HG02840 (cell line): ENCODE data around the gene SFMBT2.
A peak's percentile ranks its signal among the peaks of the same experiment; 100 is the strongest.

Experiments used
- ATAC-seq: cut with Tn5 transposase; IDR thresholded peaks from one replicate; pipeline ENCODE4 v1.9.1; 2021; ENCODE audit warnings: mild to moderate bottlenecking, moderate library complexity, moderate number of reproducible peaks; ENCODE audit not compliant: unreplicated experiment, low FRiP score

The SFMBT2 gene

DNA sequence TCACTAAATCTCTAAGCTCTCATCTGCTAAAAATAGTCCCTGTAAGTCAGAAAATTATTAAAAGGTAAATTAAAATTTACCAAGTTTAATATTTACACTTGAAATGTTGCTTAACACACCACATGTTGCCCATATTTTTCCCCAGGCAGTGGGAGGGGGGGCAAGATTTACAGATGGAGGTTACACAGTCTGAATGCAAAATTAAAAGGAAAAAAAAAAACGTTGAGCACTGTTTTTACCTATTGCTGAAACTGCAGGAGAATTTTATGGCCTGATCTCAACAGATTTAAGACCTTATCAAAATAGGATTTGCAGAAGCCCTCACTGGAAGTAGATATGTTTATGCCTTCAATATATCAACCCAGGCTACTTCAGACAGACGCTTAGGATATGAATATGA, 133.4 kb downstream of the SFMBT2 start:
- ATAC-seq, result no peak

DNA sequence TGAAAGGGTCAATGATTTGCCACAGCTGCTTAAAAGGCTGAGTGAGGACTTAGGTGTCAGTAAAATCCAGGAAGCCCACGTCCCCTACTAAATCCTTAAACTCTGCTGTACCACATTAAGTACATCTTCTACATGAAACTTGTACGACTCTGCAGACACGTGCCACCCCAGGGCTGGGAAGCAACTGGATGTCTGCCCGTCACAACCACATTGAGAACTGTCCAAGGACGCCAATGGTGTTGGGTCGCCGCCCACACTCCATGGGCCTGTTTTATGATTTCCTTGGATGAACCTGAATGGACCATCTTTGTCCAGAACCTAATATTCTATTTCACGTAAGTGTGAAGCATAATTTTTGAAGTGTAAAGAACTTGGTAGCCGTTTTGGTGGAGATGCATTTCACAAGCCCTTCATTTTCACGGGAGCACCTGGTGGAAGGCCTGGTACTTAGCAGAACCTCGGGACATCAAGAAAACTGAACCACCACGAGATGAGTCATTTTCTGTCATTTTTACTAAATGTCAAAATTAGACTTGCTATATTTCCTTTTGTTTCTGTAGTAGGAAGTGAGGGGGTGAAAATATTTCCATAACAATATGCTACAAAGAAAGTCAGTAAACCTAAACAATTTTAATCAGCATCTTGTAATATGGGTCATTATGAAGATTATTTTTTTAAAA, 134.9 kb downstream of the SFMBT2 start:
- ATAC-seq, result no peak

- no peak for ATAC-seq
Observed at GRCh38 chr10:7274293-7274692, 136.5 kb downstream of the SFMBT2 start.

GRCh38 chr10:7272008-7272407, 138.8 kb downstream of the SFMBT2 start:
- ATAC-seq, result no peak

DNA sequence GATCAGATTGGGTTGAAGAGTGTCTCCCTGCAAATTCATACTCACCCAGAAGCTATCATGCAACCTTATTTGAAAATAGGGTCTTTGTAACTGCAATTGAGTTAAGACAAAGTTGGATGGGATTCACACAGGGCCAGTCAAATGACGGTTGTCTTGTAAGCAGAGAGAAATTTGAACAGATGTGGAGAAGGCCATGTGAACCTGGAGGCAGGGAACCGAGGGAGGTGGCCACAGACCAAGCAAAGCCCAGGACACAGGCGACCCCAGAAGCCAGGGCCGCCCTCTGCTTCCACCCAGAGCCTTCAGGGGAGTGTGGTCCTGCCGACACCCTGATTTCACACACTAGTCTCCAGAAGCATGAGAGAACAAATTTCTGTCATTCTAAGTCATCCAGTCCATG, 140.8 kb downstream of the SFMBT2 start:
- ATAC-seq, result no peak

DNA sequence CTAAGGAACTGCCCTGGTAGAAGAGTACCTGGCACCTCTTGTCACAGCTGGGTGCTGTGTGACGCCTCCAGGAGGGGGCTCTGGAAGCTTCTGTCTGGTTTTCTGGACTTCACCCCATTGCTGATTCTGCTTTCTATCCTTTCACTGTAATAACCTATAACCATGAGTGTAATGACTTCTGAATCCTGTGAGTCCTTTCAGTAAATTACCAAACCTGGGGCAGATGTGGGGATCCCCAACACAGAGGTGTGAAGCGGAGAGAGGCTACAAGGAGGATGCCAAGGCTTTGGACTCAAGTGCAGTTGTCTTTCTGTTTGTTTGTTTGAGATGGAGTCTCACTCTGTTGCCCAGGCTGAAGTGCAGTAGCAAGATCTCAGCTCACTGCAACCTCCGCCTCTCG, 143.7 kb downstream of the SFMBT2 start:
- no peak for ATAC-seq

GRCh38 chr10:7265396-7266123, 145.3 kb downstream of the SFMBT2 start:
- no peak for ATAC-seq

GRCh38 chr10:7264313-7264756, 146.5 kb downstream of the SFMBT2 start:
- ATAC-seq, result no peak

DNA sequence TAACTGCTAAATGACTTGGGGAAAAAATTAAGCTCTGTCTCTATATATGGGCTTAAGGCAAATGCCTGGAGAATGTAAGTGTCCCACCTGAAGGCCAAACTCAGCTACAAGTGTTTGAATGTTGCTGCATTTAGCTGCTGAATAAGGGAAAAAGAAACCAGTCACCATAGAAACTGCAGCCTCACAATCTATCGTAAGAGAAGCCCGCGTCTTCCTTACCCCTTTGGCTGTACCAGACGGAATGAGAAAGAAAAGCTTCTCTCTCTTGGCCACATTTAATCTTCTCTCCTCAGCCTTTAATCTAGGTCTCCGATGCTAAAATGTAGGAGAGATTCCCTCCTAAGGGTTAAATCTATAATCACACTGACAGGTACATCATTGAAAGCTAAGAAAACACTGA, 147.2 kb downstream of the SFMBT2 start:
- no peak for ATAC-seq

GRCh38 chr10:7261351-7261750, 149.5 kb downstream of the SFMBT2 start:
- ATAC-seq, result no peak

GRCh38 chr10:7260912-7261311, 149.9 kb downstream of the SFMBT2 start:
- no peak for ATAC-seq

GRCh38 chr10:7260412-7260900, 150.4 kb downstream of the SFMBT2 start:
- ATAC-seq, result no peak

DNA sequence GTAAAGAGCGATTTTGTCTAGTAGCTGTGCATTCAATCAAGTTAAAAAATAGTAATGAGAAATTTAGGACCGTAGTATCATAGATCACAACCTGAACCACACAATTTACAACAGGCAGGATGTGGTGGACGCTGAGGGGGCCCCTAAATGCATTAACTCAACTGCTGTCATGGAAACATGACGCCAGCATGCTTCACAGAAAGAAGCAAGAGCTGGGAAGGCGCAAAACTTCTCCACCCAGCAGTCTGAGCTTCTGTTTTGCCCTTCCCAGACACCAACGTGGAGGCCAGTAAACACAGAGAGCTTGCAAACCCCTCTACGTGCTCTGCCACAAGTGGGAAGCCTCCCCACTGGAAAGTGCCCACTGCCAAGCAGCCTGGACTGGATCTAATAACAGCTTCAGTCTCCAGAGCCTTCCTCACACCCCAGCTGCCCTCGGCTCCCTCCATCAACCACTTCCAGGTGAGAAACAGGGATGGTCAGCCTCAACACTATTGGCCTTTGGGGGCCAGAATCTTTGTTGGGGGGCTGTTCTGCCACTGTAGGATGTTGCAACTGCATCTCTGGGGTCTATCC, 151.8 kb downstream of the SFMBT2 start:
- ATAC-seq, result no peak

DNA sequence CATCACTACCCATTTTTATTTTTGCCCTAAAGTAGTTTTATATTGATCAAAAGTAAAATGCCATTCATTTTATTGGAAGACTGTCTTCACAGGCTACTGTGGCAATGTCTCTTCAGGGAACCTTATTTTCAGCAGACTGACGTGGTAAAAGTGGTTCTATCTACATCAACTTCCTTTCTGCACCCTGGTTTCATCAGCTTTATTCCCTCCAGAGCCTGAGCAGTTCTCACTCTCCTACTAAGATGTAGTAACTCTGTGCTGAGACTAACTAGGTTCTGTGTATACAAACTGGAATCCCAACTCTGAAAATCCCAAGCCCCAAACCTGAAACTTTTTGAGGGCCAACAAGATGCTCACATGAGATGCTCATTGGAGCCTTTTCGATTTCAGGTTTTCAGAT, 155.3 kb downstream of the SFMBT2 start:
- ATAC-seq, result no peak

GRCh38 chr10:7251696-7252465, 159.0 kb downstream of the SFMBT2 start:
- ATAC-seq, result no peak

DNA sequence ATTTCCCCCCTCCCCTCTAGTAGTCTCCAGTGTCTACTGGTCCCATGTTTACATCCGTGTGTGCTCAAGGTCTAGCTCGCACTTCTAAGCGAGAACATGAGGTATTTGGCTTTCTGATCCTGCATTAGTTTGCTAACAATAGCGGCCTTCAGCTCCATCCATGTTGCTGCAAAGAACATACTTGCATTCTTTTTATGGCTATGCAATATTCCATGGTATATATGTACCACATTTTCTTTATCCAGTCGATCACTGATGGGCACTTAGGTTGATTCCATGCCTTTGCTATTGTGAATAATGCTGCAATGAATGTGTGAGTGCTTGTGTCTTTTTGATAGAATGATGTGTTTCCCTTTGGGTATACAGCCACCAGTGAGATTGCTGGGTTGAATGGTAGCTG, 160.6 kb downstream of the SFMBT2 start:
- ATAC-seq, result no peak

DNA sequence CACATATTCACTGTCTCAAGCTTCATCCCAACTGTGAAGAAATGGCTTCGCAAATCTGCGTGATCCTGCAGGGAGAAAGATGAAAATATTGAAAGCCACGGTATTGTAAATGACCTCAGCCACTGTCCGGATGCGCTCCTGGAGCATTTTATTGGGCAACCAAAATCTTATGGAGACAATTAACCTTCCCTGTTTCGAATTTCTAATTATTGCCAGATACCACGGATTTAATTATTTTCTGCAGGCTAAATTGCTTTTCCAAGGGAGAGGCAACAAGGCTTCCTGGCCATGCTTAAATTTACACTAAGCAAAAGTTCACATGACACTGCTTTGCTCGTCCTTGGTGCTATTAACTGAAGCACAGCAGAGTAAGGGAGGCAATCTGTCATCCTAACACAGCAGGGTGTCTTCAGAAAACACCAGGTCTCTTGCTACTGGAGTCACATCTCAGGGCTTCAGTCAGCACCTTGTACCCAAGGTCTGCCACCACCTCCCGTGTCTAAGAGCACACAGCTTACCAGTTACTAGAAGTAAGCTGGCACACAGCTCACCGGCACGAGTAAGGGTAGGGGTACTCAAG, 162.2 kb downstream of the SFMBT2 start:
- ATAC-seq, result no peak

DNA sequence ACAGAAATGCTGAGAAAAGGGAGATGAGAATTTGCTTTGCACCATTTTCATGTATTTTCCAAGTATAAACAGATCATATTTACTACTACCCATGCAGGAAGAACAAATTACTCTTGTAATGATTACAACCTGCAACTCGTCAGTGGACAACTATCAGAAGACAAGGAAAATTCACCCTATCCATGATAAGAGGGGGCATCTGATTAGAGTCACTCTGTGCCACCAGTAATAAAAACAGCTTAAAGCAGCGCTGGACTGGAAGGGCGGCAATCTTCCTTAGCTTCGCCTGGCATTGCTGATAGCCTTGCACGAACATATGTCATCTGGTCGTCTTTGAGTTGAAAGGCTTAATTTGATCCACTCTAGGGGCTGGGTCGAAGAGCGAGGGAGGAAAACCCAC, 162.7 kb downstream of the SFMBT2 start:
- ATAC-seq, result no peak

- ATAC-seq, result no peak
Observed at GRCh38 chr10:7245505-7245904, 165.3 kb downstream of the SFMBT2 start.

DNA sequence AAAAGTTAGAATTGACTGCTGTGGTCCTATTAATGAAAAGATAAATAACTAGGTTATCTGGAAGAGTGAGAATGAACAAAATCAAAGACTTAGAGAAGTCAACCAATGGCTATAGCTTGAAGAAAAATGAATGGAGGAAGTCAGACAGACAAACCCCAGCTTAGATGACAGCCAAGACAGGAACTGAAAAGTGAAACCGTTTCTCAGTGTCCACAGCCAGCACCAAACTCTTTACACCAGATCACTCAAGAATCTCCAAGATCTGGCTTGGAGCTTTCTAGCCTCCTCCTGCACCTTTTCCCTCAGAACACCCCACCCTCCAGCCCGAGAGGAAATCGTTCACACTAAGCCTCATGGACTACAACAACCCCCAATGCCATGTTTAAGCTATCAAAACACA, 167.0 kb downstream of the SFMBT2 start:
- peak; percentile 70 for ATAC-seq

DNA sequence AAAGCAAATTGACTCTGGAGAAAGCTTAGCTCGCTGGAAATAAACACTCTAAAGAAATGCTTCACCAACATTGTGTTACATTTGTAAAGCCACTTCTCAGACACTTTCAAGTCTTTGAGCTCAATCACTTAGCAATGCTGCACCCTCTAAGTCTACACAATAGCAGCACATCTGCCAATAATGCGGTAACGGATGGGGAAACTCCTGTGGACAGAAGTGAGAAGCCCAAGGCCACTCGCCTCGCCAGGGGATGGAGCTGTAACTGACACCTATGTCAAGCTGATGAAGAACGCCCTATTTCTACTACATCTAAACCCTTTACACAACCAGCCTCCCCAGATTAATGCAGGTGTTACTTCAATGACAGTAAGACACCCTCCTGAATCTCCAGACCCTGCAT, 167.7 kb downstream of the SFMBT2 start:
- ATAC-seq, result no peak
